ENCODE measurements around the gene HNRNPA0. TPM values are rescaled to one million over a fixed set of nuclear protein-coding genes. Genes with fewer than 3 reads are reported as not detected.

Gene HNRNPA0
- total RNA-seq, 2 donors from 2014 or later: 23.5 to 24.2 TPM

- no peak for DNase-seq (ENCODE audit: low spot score)
- intact Hi-C loops (cut with DNase I): no loop called here
These were observed 54.6 kb downstream of the HNRNPA0 start for GRCh38 chr5:137699336-137700281.

DNA sequence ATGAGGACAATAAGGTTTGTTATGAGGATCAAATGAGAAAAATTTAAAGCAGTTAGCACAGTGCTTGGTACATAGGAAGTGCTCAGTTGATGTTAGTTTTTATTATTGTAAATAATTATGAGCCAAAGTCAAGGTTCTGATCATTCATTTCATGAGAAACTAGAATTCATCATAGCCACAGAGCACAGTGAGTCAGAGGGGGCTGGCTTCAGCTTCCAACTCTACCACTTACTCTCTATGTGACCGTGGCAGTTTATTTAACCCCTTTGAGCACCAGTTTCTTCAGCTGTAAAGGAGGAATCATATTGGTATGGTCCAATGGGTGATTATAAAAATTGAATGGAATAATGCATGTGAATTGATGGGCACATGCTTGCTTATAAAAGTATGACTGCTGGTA is 57.7 kb downstream of the HNRNPA0 start:
- no peak for DNase-seq (ENCODE audit: low spot score)
- intact Hi-C loops (cut with DNase I): no loop called here

GRCh38 chr5:137695651-137696428 is 58.3 kb downstream of the HNRNPA0 start:
- no peak for DNase-seq (ENCODE audit: low spot score)
- intact Hi-C loops (cut with DNase I): no loop called here

Other genes starting within 250 kb of the HNRNPA0 start
- gene KLHL3, start 18.3 kb downstream of the HNRNPA0 start, total RNA-seq: 10 to 100 TPM; 11.4 to 11.5 TPM
- 10 to 100 TPM in 1 of 2 donors, 1 to 10 TPM in 1; 3.1 to 12.3 TPM for gene MYOT, start 113.5 kb upstream of the HNRNPA0 start, total RNA-seq
- gene PKD2L2, start 135.1 kb upstream of the HNRNPA0 start, total RNA-seq: under 1 TPM in 1 of 2 donors, not detected in 1; 0.29 TPM